ENCODE data around the gene GYG2. TPM values are rescaled to one million over a fixed set of nuclear protein-coding genes. Genes with fewer than 3 reads are reported as not detected.

Gene GYG2
- total and polyA plus RNA-seq, 2 of the 8 experiments (the other 6 are each of a cell fraction or from before 2014, with no cell fraction given), result 52.8 to 65.3 TPM

- WGBS, 2 experiments (ENCODE audit: extremely low coverage in 1 of 2, insufficient coverage in 1 of 2, insufficient read length in 1 of 2, insufficient replicate concordance in 2 of 2, low coverage in 1 of 2, low lambda C conversion rate in 2 of 2, missing lambda C conversion rate in 1 of 2), result 96% methylated on average over 9 of the region's 9 CpGs; no CpG with 5 or more reads in 1 of the 2 experiments
- Histone ChIP-seq H3K4ac (replicated peaks; ENCODE audit: insufficient read length, low read depth, low read length) (no peak overlapping the region), H3K4me2 (ENCODE audit: insufficient read depth in 1 of 2, low read depth in 2 of 2, low read length in 2 of 2) (no peak overlapping the region), H2AK5ac (ENCODE audit: low read depth, low read length) (no peak overlapping the region), H4K20me1 (replicated peaks in 1 of 2; ENCODE audit: control insufficient read depth in 1 of 2, insufficient read depth in 2 of 2, low read length in 2 of 2) (no peaks in the 10 kb centered on the region), H2BK20ac (ENCODE audit: low read length) (no peak overlapping the region), H2BK15ac (ENCODE audit: low read length) (no peak overlapping the region), H2AFZ (ENCODE audit: low read length) (no peak overlapping the region), H3K27ac (ENCODE audit: low read depth, low read length) (no peak overlapping the region), H2BK120ac (replicated peaks; ENCODE audit: low read depth, low read length) (no peak overlapping the region), H4K91ac (replicated peaks; ENCODE audit: insufficient read length, low read length) (no peak overlapping the region), H3K14ac (ENCODE audit: insufficient read length) (no peak overlapping the region), H3K9ac (replicated peaks in 1 of 4; ENCODE audit: extremely low read depth in 1 of 4, low read depth in 3 of 4, low read length in 3 of 4) (no peak overlapping the region), H2BK12ac (ENCODE audit: low read depth, low read length) (no peak overlapping the region), H3K4me1 (replicated peaks in 1 of 4; ENCODE audit: control insufficient read depth in 3 of 4, insufficient read depth in 4 of 4, low read length in 3 of 4) (peaks cover 0 to 10% (median 6%) of the 10 kb centered on the region in 4 experiments; a peak in 6 of 7 replicates), H3K23ac (ENCODE audit: insufficient read length) (no peak overlapping the region), H3K4me3 (ENCODE audit: extremely low read depth in 1 of 4, insufficient read depth in 2 of 4, low read depth in 3 of 4, low read length in 4 of 4) (no peak overlapping the region), H3K27me3 (replicated peaks in 1 of 4; ENCODE audit: control insufficient read depth in 3 of 4, extremely low read depth in 1 of 4, insufficient read depth in 3 of 4, low read length in 3 of 4) (no peaks in the 10 kb centered on the region), H4K5ac (ENCODE audit: insufficient read length, low read depth, low read length) (no peak overlapping the region), H3K56ac (replicated peaks; ENCODE audit: insufficient read length, low read depth, low read length) (no peak overlapping the region), H4K8ac (ENCODE audit: extremely low read depth, insufficient read depth, low read length) (no peak overlapping the region), H3K9me3 (ENCODE audit: insufficient read depth in 2 of 2, low read depth in 1 of 2, low read length in 1 of 2) (peaks cover 0 to 5% of the 10 kb centered on the region in 2 experiments; a peak in 2 of 4 replicates), H2BK5ac (ENCODE audit: low read depth, low read length) (no peak overlapping the region), H3K79me1 (ENCODE audit: low read depth, low read length) (no peaks in the 10 kb centered on the region), H3K18ac (ENCODE audit: extremely low read depth, low read length) (no peak overlapping the region), H3K36me3 (ENCODE audit: control insufficient read depth in 2 of 4, insufficient read depth in 4 of 4, low read length in 3 of 4) (peaks cover 0 to 6% (median 0%) of the 10 kb centered on the region in 4 experiments; a peak in 2 of 8 replicates), H3K23me2 (ENCODE audit: low read depth, low read length) (no peaks in the 10 kb centered on the region), H3K79me2 (ENCODE audit: control insufficient read depth in 1 of 2, insufficient read depth in 2 of 2, low read length in 2 of 2) (no peaks in the 10 kb centered on the region)
- no peak for TF ChIP-seq SIX5 (IDR thresholded peaks at IDR 0.05; ENCODE audit: low read depth, low read length)
- no peak for TF ChIP-seq CREB1 (IDR thresholded peaks at IDR 0.05)
- TF ChIP-seq YY1 (IDR thresholded peaks at IDR 0.05; ENCODE audit: low read depth, low read length), result no peak
- TF ChIP-seq RFX5 (IDR thresholded peaks at IDR 0.05; ENCODE audit: borderline replicate concordance, low read depth, low read length), result no peak
- TF ChIP-seq FOSL1 (IDR thresholded peaks at IDR 0.05; ENCODE audit: insufficient read depth, low read depth, low read length), result no peak
- no peak for TF ChIP-seq BACH1 (IDR thresholded peaks at IDR 0.05; ENCODE audit: low read length)
- TF ChIP-seq, protein P1, sequence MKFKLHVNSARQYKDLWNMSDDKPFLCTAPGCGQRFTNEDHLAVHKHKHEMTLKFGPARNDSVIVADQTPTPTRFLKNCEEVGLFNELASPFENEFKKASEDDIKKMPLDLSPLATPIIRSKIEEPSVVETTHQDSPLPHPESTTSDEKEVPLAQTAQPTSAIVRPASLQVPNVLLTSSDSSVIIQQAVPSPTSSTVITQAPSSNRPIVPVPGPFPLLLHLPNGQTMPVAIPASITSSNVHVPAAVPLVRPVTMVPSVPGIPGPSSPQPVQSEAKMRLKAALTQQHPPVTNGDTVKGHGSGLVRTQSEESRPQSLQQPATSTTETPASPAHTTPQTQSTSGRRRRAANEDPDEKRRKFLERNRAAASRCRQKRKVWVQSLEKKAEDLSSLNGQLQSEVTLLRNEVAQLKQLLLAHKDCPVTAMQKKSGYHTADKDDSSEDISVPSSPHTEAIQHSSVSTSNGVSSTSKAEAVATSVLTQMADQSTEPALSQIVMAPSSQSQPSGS (IDR thresholded peaks at IDR 0.05; ENCODE audit: low read length), result no peak
- no peak for TF ChIP-seq SIRT6 (IDR thresholded peaks at IDR 0.05; ENCODE audit: low read length)
- ChIA-PET CTCF (ENCODE audit: partially characterized antibody) (no interaction called here), POLR2A (ENCODE audit: partially characterized antibody) (no interaction called here)
- no peak for FAIRE-seq
- no peak for DNase-seq (ENCODE audit: low read depth in 1 of 2, low spot score in 2 of 2)
These were observed 72.8 kb downstream of the GYG2 start for GRCh38 chrX:2901367-2902036.
